Measurements from ENCODE around the gene TGFB2. TPM values are rescaled to one million over a fixed set of nuclear protein-coding genes. Genes with fewer than 3 reads are reported as not detected.

The TGFB2 gene
- total and polyA plus RNA-seq, 10 donors, result 0.24 to 5.5 (median 2.1) TPM

- H3K4me3 ChIP-seq, result no peak overlapping the region
- intact Hi-C loops (cut with DNase I; ENCODE audit: low total_unique reads), result no loop called here
- H3K4me1 ChIP-seq, result peaks cover 0 to 21% (median 12%) of the 10 kb centered on the region in 6 donors
- TF ChIP-seq POLR2A (IDR thresholded peaks at IDR 0.05) (no peak), CTCF (IDR thresholded peaks at IDR 0.05 in 8 of 11, conservative IDR thresholded peaks at IDR 0.05 in 3 of 11) (no peak), POLR2AphosphoS5 (IDR thresholded peaks at IDR 0.05) (no peak)
- DNase-seq, result no peak
- no peaks in the 10 kb centered on the region for H3K9me3 ChIP-seq
- 60 to 79% (median 76%) methylated on average over 3 of the region's 3 CpGs for WGBS, 5 donors
- H3K36me3 ChIP-seq, result no peaks in the 10 kb centered on the region
- H3K27ac ChIP-seq, result peak overlapping the region in 2 of 8 donors; percentile 12 to 19
- H3K27me3 ChIP-seq (replicated peaks in 1 of 7), result no peaks in the 10 kb centered on the region
These were observed 131.2 kb downstream of the TGFB2 start for GRCh38 chr1:218476385-218476784.

- no peaks in the 10 kb centered on the region for H3K27me3 ChIP-seq (replicated peaks in 1 of 7)
- H3K36me3 ChIP-seq, result no peaks in the 10 kb centered on the region
- H3K9me3 ChIP-seq, result no peaks in the 10 kb centered on the region
- DNase-seq, result no peak
- no peak overlapping the region for H3K4me3 ChIP-seq
- TF ChIP-seq POLR2A (IDR thresholded peaks at IDR 0.05) (no peak), CTCF (IDR thresholded peaks at IDR 0.05 in 8 of 11, conservative IDR thresholded peaks at IDR 0.05 in 3 of 11) (no peak), POLR2AphosphoS5 (IDR thresholded peaks at IDR 0.05) (no peak)
- H3K4me1 ChIP-seq, result peaks cover 0 to 18% (median 12%) of the 10 kb centered on the region in 6 donors
- no peak overlapping the region for H3K27ac ChIP-seq
- intact Hi-C loops (cut with DNase I; ENCODE audit: low total_unique reads), result no loop called here
- 77 to 83% (median 77%) methylated on average over 4 of the region's 4 CpGs for WGBS, 5 donors
These were observed 133.2 kb downstream of the TGFB2 start for GRCh38 chr1:218478336-218478735.

GRCh38 chr1:218479436-218480115, 134.4 kb downstream of the TGFB2 start:
- H3K9me3 ChIP-seq, result no peaks in the 10 kb centered on the region
- H3K27me3 ChIP-seq (replicated peaks in 1 of 7), result no peaks in the 10 kb centered on the region
- no peaks in the 10 kb centered on the region for H3K36me3 ChIP-seq
- WGBS, 5 donors, result 63 to 85% (median 80%) methylated on average over 1 of the region's 1 CpG
- DNase-seq, result no peak
- TF ChIP-seq POLR2AphosphoS5 (IDR thresholded peaks at IDR 0.05) (no peak), POLR2A (IDR thresholded peaks at IDR 0.05) (no peak), CTCF (IDR thresholded peaks at IDR 0.05 in 8 of 11, conservative IDR thresholded peaks at IDR 0.05 in 3 of 11) (no peak)
- intact Hi-C loops (cut with DNase I; ENCODE audit: low total_unique reads), result no loop called here
- H3K27ac ChIP-seq, result peak overlapping the region in 7 of 8 donors; percentile 8 to 66 (median 37)
- H3K4me1 ChIP-seq, result peaks cover 0 to 6% (median 2%) of the 10 kb centered on the region in 6 donors
- H3K4me3 ChIP-seq, result no peak overlapping the region

- no peaks in the 10 kb centered on the region for H3K9me3 ChIP-seq
- H3K4me3 ChIP-seq, result no peak overlapping the region
- H3K27ac ChIP-seq, result peak overlapping the region in 7 of 8 donors; percentile 8 to 66 (median 37)
- H3K27me3 ChIP-seq (replicated peaks in 1 of 7), result no peaks in the 10 kb centered on the region
- WGBS, 5 donors, result 80 to 86% (median 81%) methylated on average over 3 of the region's 3 CpGs
- no peak for DNase-seq
- TF ChIP-seq CTCF (IDR thresholded peaks at IDR 0.05 in 8 of 11, conservative IDR thresholded peaks at IDR 0.05 in 3 of 11) (no peak), POLR2AphosphoS5 (IDR thresholded peaks at IDR 0.05) (no peak), POLR2A (IDR thresholded peaks at IDR 0.05) (no peak)
- H3K4me1 ChIP-seq, result no peaks in the 10 kb centered on the region
- no peaks in the 10 kb centered on the region for H3K36me3 ChIP-seq
- intact Hi-C loops (cut with DNase I; ENCODE audit: low total_unique reads), result no loop called here
These were observed 135.0 kb downstream of the TGFB2 start for GRCh38 chr1:218480137-218480536.
